Panc1 (cell line): ENCODE measurements around the gene CHRNG. TPM values are rescaled to one million over a fixed set of nuclear protein-coding genes. Genes with fewer than 3 reads are reported as not detected.

Experiments used
- ATAC-seq: fragments of 200-7000 bp; cut with Tn5 transposase; 2 replicates; pipeline ENCODE4 v1.9.1; 2020; ENCODE audit warnings: mild to moderate bottlenecking, moderate library complexity
- BruUV-seq: library from RNA; stranded (reverse); fragments of 400-500 nt; replicated peaks from 2 replicates; lab custom pipeline; 2021; lab: Mats Ljungman, UMichigan
- CTCF ChIA-PET: fragments of 300-600 bp; sonication (Branson Sonifier 250); formaldehyde crosslinking; loops from one replicate; lab custom pipeline; 2022; ENCODE audit warnings: antibody characterized with exemption; lab: Charles Lee
- POLR2A ChIA-PET: fragments of 300-600 bp; sonication (Branson Sonifier 250); formaldehyde crosslinking; loops from one replicate; lab custom pipeline; 2022; ENCODE audit warnings: antibody characterized with exemption; lab: Charles Lee
- DNase-seq: peaks from one replicate; pipeline ENCODE4 v3.0.0-alpha.2; 2010; ENCODE audit warnings: low read depth, low spot score
- H3K27ac ChIP-seq: 2 replicates; pipeline ENCODE4 v1.5.1; 2011; ENCODE audit warnings: mild to moderate bottlenecking, low read length, inconsistent platforms
- H3K27me3 ChIP-seq: fragments of 200-500 bp; sonication (Bioruptor generic); 2 replicates; pipeline ENCODE4 v1.6.0; 2014; ENCODE audit warnings: low read length, inconsistent platforms; ENCODE audit not compliant: control insufficient read depth, insufficient read depth
- H3K36me3 ChIP-seq: fragments of 200-500 bp; sonication (Bioruptor generic); 2 replicates; pipeline ENCODE4 v1.5.1; 2014; ENCODE audit warnings: inconsistent platforms, mild to moderate bottlenecking, low read length, moderate library complexity; ENCODE audit not compliant: control insufficient read depth, insufficient read depth
- H3K4me1 ChIP-seq: 2 replicates; pipeline ENCODE4 v1.5.1; 2011; ENCODE audit warnings: inconsistent platforms, mild to moderate bottlenecking, low read length, moderate library complexity; ENCODE audit not compliant: control insufficient read depth, insufficient read depth
- H3K4me3 ChIP-seq, 2 experiments: 2 replicates each; pipeline ENCODE4 v1.5.1; 2011 to 2012; ENCODE audit warnings: low read depth in 2 of 2, low read length in 2 of 2, mild to moderate bottlenecking in 2 of 2, inconsistent platforms in 1 of 2, moderate library complexity in 1 of 2
- H3K9me3 ChIP-seq: fragments of 200-500 bp; sonication (Bioruptor generic); 2 replicates; pipeline ENCODE4 v1.5.1; 2014; ENCODE audit warnings: low read depth, mild to moderate bottlenecking, inconsistent platforms, low read length, moderate library complexity; ENCODE audit not compliant: control insufficient read depth, insufficient read depth
- POLR2AphosphoS5 ChIP-seq: IDR thresholded peaks from 2 replicates; pipeline ENCODE4 v1.6.1; 2012; ENCODE audit warnings: mild to moderate bottlenecking, low read depth, low read length, moderate library complexity
- SIN3A ChIP-seq: IDR thresholded peaks from 2 replicates; pipeline ENCODE4 v1.6.1; 2012; ENCODE audit warnings: low read depth, mild to moderate bottlenecking, low read length, moderate library complexity, borderline replicate concordance; ENCODE audit not compliant: insufficient read depth
- TCF7L2 ChIP-seq: IDR thresholded peaks from 2 replicates; pipeline ENCODE4 v1.6.1; 2011; ENCODE audit warnings: mild to moderate bottlenecking, low read depth, low read length, inconsistent platforms
- in situ Hi-C: cut with HindIII; loops from 2 replicates; pipeline ENCODE4 v1.10.0; 2016; ENCODE audit warnings: low sequenced_read_pairs, low pct_unique_long_range_greater_than_20kb
- intact Hi-C: fragments of 100-400 bp; cut with micrococcal nuclease; formaldehyde crosslinking; loops from one replicate; pipeline ENCODE4 v1.10.0; 2022; ENCODE audit not compliant: unreplicated experiment
- total RNA-seq: library from RNA; stranded (reverse); gene quantifications from one replicate; pipeline ENCODE4 v1.2.1, GENCODE V29; 2021; ENCODE audit not compliant: unreplicated experiment
- TF ChIP-seq, protein P1 (sequence below): fragments of 450-650 bp; IDR thresholded peaks from 2 replicates; pipeline ENCODE4 v1.5.1; 2017; ENCODE audit warnings: mild to moderate bottlenecking
- TF ChIP-seq, protein P2 (sequence below), 2 experiments: IDR thresholded peaks; 2 replicates each; pipeline ENCODE4 v1.6.1; 2011 to 2012; ENCODE audit warnings: low read depth in 2 of 2, control low read depth in 1 of 2, low read length in 1 of 2, mild to moderate bottlenecking in 1 of 2, moderate library complexity in 1 of 2; ENCODE audit not compliant: insufficient read depth in 1 of 2

The CHRNG gene
- total RNA-seq, 1 experiment from 2014 or later, result not detected

DNA sequence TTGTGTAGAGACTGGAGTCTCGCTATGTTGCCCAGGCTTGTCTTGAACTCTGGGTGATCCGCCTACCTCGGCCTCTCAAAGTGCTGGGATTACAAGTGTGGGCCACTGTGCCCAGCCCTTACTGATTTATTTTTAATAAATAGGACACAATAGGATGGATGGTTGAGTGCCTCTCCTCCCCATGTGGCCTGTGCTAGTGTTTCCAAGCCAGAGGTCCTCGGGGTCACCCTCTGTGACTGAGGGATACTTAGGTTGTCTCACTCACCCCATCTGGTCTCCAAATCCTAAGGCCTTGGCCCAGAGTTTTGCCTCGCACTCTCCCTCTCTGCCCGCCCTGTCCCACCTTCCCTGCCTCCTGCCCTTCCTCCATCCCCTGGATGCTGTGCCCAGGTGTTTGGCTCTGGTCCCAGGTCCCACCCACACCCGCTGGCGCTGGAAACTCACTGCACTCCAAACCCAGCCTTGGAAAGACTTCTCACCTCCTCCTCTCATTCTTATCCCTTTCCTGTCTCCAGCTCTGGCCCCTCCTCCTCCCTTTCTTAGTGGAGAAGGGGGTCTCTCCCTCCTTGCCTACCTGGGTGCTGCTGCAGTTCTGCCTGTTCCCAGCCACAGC, 47.1 kb upstream of the CHRNG start:
- no peak for DNase-seq
- no peak overlapping the region for H3K4me3 ChIP-seq
- no peaks in the 10 kb centered on the region for H3K36me3 ChIP-seq
- ATAC-seq, result no peak
- H3K4me1 ChIP-seq, result no peaks in the 10 kb centered on the region
- BruUV-seq, result no TSS peak
- H3K9me3 ChIP-seq, result no peaks in the 10 kb centered on the region
- intact Hi-C loops (no loop called here), in situ Hi-C loops (no loop called here)
- TF ChIP-seq POLR2AphosphoS5 (no peak), SIN3A (no peak), TCF7L2 (no peak)
- TF ChIP-seq, protein P1, sequence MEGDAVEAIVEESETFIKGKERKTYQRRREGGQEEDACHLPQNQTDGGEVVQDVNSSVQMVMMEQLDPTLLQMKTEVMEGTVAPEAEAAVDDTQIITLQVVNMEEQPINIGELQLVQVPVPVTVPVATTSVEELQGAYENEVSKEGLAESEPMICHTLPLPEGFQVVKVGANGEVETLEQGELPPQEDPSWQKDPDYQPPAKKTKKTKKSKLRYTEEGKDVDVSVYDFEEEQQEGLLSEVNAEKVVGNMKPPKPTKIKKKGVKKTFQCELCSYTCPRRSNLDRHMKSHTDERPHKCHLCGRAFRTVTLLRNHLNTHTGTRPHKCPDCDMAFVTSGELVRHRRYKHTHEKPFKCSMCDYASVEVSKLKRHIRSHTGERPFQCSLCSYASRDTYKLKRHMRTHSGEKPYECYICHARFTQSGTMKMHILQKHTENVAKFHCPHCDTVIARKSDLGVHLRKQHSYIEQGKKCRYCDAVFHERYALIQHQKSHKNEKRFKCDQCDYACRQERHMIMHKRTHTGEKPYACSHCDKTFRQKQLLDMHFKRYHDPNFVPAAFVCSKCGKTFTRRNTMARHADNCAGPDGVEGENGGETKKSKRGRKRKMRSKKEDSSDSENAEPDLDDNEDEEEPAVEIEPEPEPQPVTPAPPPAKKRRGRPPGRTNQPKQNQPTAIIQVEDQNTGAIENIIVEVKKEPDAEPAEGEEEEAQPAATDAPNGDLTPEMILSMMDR, result no peak
- TF ChIP-seq, protein P2, sequence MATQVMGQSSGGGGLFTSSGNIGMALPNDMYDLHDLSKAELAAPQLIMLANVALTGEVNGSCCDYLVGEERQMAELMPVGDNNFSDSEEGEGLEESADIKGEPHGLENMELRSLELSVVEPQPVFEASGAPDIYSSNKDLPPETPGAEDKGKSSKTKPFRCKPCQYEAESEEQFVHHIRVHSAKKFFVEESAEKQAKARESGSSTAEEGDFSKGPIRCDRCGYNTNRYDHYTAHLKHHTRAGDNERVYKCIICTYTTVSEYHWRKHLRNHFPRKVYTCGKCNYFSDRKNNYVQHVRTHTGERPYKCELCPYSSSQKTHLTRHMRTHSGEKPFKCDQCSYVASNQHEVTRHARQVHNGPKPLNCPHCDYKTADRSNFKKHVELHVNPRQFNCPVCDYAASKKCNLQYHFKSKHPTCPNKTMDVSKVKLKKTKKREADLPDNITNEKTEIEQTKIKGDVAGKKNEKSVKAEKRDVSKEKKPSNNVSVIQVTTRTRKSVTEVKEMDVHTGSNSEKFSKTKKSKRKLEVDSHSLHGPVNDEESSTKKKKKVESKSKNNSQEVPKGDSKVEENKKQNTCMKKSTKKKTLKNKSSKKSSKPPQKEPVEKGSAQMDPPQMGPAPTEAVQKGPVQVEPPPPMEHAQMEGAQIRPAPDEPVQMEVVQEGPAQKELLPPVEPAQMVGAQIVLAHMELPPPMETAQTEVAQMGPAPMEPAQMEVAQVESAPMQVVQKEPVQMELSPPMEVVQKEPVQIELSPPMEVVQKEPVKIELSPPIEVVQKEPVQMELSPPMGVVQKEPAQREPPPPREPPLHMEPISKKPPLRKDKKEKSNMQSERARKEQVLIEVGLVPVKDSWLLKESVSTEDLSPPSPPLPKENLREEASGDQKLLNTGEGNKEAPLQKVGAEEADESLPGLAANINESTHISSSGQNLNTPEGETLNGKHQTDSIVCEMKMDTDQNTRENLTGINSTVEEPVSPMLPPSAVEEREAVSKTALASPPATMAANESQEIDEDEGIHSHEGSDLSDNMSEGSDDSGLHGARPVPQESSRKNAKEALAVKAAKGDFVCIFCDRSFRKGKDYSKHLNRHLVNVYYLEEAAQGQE (IDR thresholded peaks at IDR 0.05; ENCODE audit: insufficient read depth in 1 of 2, low read depth in 2 of 2, low read length in 1 of 2), result no peak
- CTCF ChIA-PET, result no interaction called here
- POLR2A ChIA-PET, result no interaction called here
- H3K27me3 ChIP-seq, result no peaks in the 10 kb centered on the region; the same call in 1 of the 2 replicates
- H3K27ac ChIP-seq, result no peak overlapping the region

DNA sequence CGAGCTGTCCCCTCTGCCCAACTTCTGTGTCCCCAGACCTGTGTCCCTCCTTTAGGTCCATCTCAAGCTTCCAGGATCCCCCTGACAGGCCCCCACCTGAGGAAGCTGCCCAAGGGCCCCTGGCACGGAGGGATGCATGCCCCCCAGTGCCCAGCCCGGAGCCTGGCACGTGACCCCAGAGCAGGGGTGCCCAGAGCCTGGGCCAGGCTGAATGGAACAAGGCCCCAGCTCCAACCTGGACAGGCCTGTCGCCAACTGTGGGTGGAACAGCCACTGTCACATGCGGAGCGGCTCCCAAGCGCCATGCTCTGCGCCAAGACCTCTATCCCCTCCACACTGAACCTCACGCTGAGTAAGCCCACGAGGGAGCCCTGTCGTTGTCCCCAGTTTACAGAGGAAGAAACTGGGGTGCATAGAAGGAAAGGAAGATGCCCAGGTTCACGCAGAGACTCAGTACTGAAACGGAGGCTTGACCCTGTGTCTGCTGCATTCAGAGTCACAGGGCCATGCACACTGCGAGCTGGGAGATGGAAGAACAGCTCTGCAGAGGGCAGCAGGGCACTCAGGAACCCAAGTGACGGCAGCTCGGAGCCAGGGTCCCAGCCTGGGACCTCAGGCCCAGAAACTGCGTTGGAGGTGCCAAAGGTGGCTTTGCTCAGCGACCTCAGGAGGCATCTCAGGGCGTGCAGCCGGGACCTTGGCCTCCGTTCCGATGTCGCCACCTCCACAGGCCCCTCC, 46.4 kb upstream of the CHRNG start:
- H3K27ac ChIP-seq, result no peak overlapping the region
- no peaks in the 10 kb centered on the region for H3K36me3 ChIP-seq
- no TSS peak for BruUV-seq
- DNase-seq (no peak), ATAC-seq (no peak)
- POLR2A ChIA-PET, result no interaction called here
- no peaks in the 10 kb centered on the region for H3K27me3 ChIP-seq
- H3K4me3 ChIP-seq, result no peak overlapping the region
- H3K9me3 ChIP-seq, result no peaks in the 10 kb centered on the region
- CTCF ChIA-PET, result no interaction called here
- H3K4me1 ChIP-seq, result no peaks in the 10 kb centered on the region
- intact Hi-C loops (no loop called here), in situ Hi-C loops (no loop called here)
- TF ChIP-seq, protein P1, result no peak
- TF ChIP-seq, protein P2 (IDR thresholded peaks at IDR 0.05; ENCODE audit: insufficient read depth in 1 of 2, low read depth in 2 of 2, low read length in 1 of 2), result no peak
- TF ChIP-seq POLR2AphosphoS5, result no peak
- no peak for TF ChIP-seq SIN3A
- TF ChIP-seq TCF7L2, result no peak
